NCI-H1092 (cell line): Measurements from ENCODE around the gene AGRN.
"Not testable (repeated sequence)": the region's sequence is repeated elsewhere in the genome, so short reads cannot be mapped to it uniquely, and the experiment has no call there.

Experiments
- DNase-seq: peaks from one replicate; lab custom pipeline; 2025; lab: John Stamatoyannopoulos, UW

The AGRN gene

GRCh38 chr1:981955-982558 lies 37.9 kb upstream of the AGRN start, which contains the start of gene PERM1:
Gene PERM1 (minus strand): TSS chr1:982093. CDS start chr1:981029, 1,064 bp downstream.
- no peak for DNase-seq

- no peak for DNase-seq
Measured at GRCh38 chr1:982765-983436, 37.0 kb upstream of the AGRN start.

GRCh38 chr1:983798-984475 lies 36.0 kb upstream of the AGRN start:
- no peak for DNase-seq

GRCh38 chr1:984476-984814 lies 35.5 kb upstream of the AGRN start:
- DNase-seq = no peak

- no peak for DNase-seq
Measured at GRCh38 chr1:985126-985525, 34.8 kb upstream of the AGRN start.

- not testable (repeated sequence) for DNase-seq
Measured at GRCh38 chr1:988061-988460, 31.9 kb upstream of the AGRN start.

- not testable (repeated sequence) for DNase-seq
Measured at GRCh38 chr1:991275-991674, 28.6 kb upstream of the AGRN start.

- no peak for DNase-seq
Measured at GRCh38 chr1:991895-992294, 28.0 kb upstream of the AGRN start.

- no peak for DNase-seq
Measured at GRCh38 chr1:992362-992761, 27.6 kb upstream of the AGRN start.

- no peak for DNase-seq
Measured at GRCh38 chr1:993379-993995, 26.4 kb upstream of the AGRN start.

GRCh38 chr1:994546-994945 lies 25.4 kb upstream of the AGRN start:
- DNase-seq = not testable (repeated sequence)

- DNase-seq = no peak
Measured at GRCh38 chr1:995665-996633, 24.0 kb upstream of the AGRN start.

- DNase-seq = no peak
Measured at GRCh38 chr1:996851-997712, 22.8 kb upstream of the AGRN start.

GRCh38 chr1:997713-997992 lies 22.3 kb upstream of the AGRN start:
- no peak for DNase-seq

- DNase-seq = no peak
Measured at GRCh38 chr1:997993-998744, 21.8 kb upstream of the AGRN start.

- no peak for DNase-seq
Measured at GRCh38 chr1:998745-998994, 21.2 kb upstream of the AGRN start.

- DNase-seq = no peak
Measured at GRCh38 chr1:998995-999724, 20.8 kb upstream of the AGRN start.

- DNase-seq = no peak
Measured at GRCh38 chr1:999725-1000356, 20.1 kb upstream of the AGRN start, which contains the start of gene HES4. Gene HES4 (minus strand): TSS chr1:1000097. CDS start chr1:999973, 124 bp downstream.

- no peak for DNase-seq
Measured at GRCh38 chr1:1000357-1001056, 19.4 kb upstream of the AGRN start.
